K562 (cell line): ENCODE results near the gene ERCC3. TPM values are rescaled to one million over a fixed set of nuclear protein-coding genes. Genes with fewer than 3 reads are reported as not detected.

ENCODE experiments used
- NCOA4 ChIP-seq: fragments of 450-650 bp; IDR thresholded peaks from 2 replicates; pipeline ENCODE4 v1.6.1; 2018; ENCODE audit warnings: mild to moderate bottlenecking; ENCODE audit not compliant: partially characterized antibody
- NR4A1 ChIP-seq, 2 experiments: fragments of 250-450 bp in 1 of 2; fragments of 450-650 bp in 1 of 2; sonication (Bioruptor Pico) in 1 of 2; IDR thresholded peaks; 2 replicates each; pipeline versions ENCODE4 v1.4.0 to v1.6.1; 2016 to 2020; ENCODE audit warnings: mild to moderate bottlenecking in 2 of 2, missing compliant biosample characterization in 1 of 2, missing genetic modification characterization in 1 of 2, moderate library complexity in 1 of 2
- RAD21 ChIP-seq, 2 experiments: fragments of 250-450 bp in 1 of 2; fragments of 450-650 bp in 1 of 2; sonication (Bioruptor Pico) in 1 of 2; formaldehyde crosslinking in 1 of 2; IDR thresholded peaks in 1 of 2; conservative IDR thresholded peaks in 1 of 2; 2 replicates each; pipeline versions ENCODE4 v1.4.0 to v1.8.0; 2020 to 2022; ENCODE audit warnings: mild to moderate bottlenecking in 2 of 2, moderate library complexity in 1 of 2
- ZBTB1 ChIP-seq: sonication (generic); formaldehyde crosslinking; IDR thresholded peaks from 2 replicates; pipeline ENCODE4 v1.8.1; 2023; ENCODE audit warnings: missing genetic modification reagents, low read depth, mild to moderate bottlenecking, borderline replicate concordance
- ZNF75A ChIP-seq: fragments of 450-650 bp; formaldehyde crosslinking; IDR thresholded peaks from 2 replicates; pipeline ENCODE4 v1.4.0; 2020; ENCODE audit warnings: mild to moderate bottlenecking
- polyA plus RNA-seq, 8 experiments: library from polyadenylated mRNA; depleted of rRNA in 4 of 8; stranded (reverse) in 5 of 8; unstranded in 3 of 8; fragments of >200 nt; fragmentation: Nextera tagmentation in 2 of 8; fragmentation: Illumina TruSeq in 1 of 8; extraction: Ambion mirVana in 2 of 8; extraction: Trizol in 1 of 8; gene quantifications; 2 replicates each; pipeline versions ENCODE4 v1.2.1 to v1.2.3, GENCODE V29; 2011 to 2014; ENCODE audit warnings: inconsistent platforms in 1 of 8, missing spikeins in 1 of 8
- total RNA-seq, 7 experiments: library from RNA; depleted of rRNA in 6 of 7; stranded (reverse); fragments of >200 nt in 6 of 7; fragmentation: Illumina TruSeq in 2 of 7; extraction: Trizol in 2 of 7; gene quantifications; 2 replicates each; pipeline versions ENCODE4 v1.2.1 to v1.2.3, GENCODE V29; 2011 to 2021; ENCODE audit warnings: low replicate concordance in 1 of 7
- TF ChIP-seq, protein P1 (sequence below): fragments of 250-450 bp; sonication (Bioruptor Pico); IDR thresholded peaks from 2 replicates; pipeline ENCODE4 v1.4.0; 2020
- TF ChIP-seq, protein P2 (sequence below): sonication (generic); formaldehyde crosslinking; IDR thresholded peaks from 2 replicates; pipeline ENCODE4 v1.8.0; 2022; ENCODE audit warnings: mild to moderate bottlenecking, low read depth, missing genetic modification reagents

ERCC3 gene
- total and polyA plus RNA-seq, 9 of the 15 experiments (the other 6 are each of a cell fraction or from before 2014, with no cell fraction given): 17.9 to 61.5 (median 43.1) TPM

DNA sequence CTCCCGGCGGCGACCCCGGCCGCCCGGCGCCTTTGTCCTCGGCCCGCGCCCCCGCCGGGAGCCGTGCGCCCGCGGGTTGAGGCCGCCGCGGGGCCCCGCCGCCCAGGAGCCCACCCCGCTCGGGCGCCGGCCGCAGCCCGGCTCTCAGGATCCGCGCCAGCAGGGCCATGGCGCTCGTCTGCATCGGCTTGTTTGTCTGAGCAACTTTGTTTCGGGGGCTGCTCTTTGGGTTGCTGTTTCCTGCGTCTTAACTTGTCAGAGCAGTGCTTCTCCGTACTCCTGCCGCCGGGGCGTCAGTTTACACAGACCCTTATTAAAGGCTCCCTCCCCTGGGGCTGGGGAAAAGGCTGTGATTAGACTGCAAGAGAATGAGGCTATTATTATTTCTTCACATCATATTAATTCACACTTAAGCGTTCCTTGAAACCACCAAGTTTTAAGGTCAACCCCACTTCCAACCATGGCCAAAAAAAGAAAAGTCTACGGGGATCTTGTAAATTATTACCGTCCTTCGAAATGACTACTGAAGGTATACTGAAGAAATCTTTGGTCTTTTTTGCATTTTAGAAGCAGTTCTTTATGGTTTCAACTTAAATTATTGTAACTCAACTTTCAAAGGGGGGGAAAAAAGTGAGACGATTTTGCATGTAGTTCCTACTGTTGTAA, 73.7 kb downstream of the ERCC3 start, which contains the start of gene CYP27C1 (continued):
- TF ChIP-seq, protein P1, sequence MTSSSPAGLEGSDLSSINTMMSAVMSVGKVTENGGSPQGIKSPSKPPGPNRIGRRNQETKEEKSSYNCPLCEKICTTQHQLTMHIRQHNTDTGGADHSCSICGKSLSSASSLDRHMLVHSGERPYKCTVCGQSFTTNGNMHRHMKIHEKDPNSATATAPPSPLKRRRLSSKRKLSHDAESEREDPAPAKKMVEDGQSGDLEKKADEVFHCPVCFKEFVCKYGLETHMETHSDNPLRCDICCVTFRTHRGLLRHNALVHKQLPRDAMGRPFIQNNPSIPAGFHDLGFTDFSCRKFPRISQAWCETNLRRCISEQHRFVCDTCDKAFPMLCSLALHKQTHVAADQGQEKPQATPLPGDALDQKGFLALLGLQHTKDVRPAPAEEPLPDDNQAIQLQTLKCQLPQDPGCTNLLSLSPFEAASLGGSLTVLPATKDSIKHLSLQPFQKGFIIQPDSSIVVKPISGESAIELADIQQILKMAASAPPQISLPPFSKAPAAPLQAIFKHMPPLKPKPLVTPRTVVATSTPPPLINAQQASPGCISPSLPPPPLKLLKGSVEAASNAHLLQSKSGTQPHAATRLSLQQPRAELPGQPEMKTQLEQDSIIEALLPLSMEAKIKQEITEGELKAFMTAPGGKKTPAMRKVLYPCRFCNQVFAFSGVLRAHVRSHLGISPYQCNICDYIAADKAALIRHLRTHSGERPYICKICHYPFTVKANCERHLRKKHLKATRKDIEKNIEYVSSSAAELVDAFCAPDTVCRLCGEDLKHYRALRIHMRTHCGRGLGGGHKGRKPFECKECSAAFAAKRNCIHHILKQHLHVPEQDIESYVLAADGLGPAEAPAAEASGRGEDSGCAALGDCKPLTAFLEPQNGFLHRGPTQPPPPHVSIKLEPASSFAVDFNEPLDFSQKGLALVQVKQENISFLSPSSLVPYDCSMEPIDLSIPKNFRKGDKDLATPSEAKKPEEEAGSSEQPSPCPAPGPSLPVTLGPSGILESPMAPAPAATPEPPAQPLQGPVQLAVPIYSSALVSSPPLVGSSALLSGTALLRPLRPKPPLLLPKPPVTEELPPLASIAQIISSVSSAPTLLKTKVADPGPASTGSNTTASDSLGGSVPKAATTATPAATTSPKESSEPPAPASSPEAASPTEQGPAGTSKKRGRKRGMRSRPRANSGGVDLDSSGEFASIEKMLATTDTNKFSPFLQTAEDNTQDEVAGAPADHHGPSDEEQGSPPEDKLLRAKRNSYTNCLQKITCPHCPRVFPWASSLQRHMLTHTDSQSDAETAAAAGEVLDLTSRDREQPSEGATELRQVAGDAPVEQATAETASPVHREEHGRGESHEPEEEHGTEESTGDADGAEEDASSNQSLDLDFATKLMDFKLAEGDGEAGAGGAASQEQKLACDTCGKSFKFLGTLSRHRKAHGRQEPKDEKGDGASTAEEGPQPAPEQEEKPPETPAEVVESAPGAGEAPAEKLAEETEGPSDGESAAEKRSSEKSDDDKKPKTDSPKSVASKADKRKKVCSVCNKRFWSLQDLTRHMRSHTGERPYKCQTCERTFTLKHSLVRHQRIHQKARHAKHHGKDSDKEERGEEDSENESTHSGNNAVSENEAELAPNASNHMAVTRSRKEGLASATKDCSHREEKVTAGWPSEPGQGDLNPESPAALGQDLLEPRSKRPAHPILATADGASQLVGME: no peak
- TF ChIP-seq, protein P2, sequence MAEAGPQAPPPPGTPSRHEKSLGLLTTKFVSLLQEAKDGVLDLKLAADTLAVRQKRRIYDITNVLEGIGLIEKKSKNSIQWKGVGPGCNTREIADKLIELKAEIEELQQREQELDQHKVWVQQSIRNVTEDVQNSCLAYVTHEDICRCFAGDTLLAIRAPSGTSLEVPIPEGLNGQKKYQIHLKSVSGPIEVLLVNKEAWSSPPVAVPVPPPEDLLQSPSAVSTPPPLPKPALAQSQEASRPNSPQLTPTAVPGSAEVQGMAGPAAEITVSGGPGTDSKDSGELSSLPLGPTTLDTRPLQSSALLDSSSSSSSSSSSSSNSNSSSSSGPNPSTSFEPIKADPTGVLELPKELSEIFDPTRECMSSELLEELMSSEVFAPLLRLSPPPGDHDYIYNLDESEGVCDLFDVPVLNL: no peak
- TF ChIP-seq NR4A1 (CRISPR knock-in tag; IDR thresholded peaks at IDR 0.05): no peak
- TF ChIP-seq NR4A1 (tag; IDR thresholded peaks at IDR 0.05): no peak
- TF ChIP-seq NCOA4: no peak
- TF ChIP-seq ZBTB1 (CRISPR knock-in tag): no peak
- no peak for TF ChIP-seq RAD21 (CRISPR knock-in tag; conservative IDR thresholded peaks at IDR 0.05 in 1 of 2, IDR thresholded peaks at IDR 0.05 in 1 of 2)
- no peak for TF ChIP-seq ZNF75A (CRISPR knock-in tag)
